Fibroblast of skin of left quadriceps (primary cell): ENCODE data around the gene MACIR.
"Not testable (repeated sequence)": the region's sequence is repeated elsewhere in the genome, so short reads cannot be mapped to it uniquely, and the experiment has no call there.

Experiments used
- DNase-seq, 2 experiments: peaks; one replicate each; pipeline ENCODE4 v3.0.0-alpha.2; 2013; ENCODE audit warnings: low read depth in 2 of 2

Gene MACIR, protein sequence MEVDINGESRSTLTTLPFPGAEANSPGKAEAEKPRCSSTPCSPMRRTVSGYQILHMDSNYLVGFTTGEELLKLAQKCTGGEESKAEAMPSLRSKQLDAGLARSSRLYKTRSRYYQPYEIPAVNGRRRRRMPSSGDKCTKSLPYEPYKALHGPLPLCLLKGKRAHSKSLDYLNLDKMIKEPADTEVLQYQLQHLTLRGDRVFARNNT

DNA sequence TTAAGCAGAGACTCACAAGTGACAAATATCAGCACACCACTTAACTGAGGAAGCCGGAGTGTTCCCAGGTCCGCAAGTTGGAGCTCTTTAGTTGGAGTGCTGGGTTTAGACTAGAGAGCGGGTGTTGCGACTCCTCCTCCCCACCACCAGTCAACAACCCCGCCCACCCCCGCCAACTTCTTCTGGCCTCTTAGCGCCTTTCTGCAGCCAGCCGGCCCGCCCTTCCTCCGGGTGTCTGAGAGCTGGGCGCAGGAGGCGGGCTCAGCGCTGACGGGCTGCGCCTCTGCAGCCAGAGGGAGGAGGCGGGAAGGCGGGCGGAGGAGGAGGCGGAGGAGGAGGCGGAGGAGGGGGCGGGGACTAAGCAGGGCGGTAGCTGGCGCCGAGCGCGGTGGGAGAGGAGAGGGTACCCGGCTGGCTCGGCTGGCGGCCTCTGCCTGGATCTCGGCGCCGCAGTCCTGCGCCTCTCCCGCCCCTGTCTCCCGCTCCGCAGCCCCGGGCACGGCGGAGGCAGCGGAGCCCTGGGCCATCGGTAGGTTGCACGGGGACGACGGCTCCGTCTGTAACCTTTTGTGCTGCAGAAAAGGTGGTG, at the start of gene MACIR:
Gene MACIR, plus strand, starts transcription at position 396 of the 589 bp plus-strand sequence. CDS start 17,157 bp downstream, outside the sequence.
- DNase-seq, result peak; percentile 94 to 96

DNA sequence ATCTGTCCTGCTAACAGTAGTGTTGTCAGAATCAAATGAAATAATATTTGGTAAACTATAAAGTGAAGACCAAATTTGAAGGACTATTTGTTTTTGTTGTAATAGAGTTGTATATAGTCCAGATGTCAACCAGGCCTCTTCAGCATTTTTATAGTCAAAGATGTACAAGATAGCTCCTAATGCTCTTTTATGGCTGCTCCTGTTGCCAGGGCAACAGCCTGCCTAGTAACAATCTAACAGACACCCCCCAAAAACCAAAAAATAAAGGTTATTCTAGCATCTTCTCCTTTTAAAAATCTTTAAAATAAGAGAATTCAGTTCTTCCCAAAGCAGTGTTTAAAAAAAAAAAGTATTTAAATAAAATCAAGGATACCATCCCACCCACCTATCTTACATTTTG, 49.5 kb upstream of the MACIR start:
- DNase-seq, result no peak

DNA sequence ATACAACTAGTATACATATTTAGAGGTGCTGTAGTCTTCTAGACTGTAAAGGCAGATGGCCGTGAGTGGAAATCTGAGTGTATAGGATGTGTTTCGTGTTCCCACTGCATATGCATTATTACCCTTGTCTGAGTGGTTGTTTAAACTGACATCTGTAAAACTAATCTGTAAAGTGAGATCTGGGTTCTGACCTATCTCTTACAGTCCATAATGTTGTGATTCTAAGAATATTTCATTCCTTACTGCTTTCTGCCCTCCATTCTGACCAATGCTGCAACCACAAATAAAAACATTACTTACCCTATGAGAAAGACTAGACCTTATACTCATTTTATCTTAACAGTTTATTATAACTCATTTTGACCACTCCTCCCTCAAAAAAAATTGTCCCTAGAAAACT, 47.6 kb upstream of the MACIR start:
- DNase-seq, result no peak

DNA sequence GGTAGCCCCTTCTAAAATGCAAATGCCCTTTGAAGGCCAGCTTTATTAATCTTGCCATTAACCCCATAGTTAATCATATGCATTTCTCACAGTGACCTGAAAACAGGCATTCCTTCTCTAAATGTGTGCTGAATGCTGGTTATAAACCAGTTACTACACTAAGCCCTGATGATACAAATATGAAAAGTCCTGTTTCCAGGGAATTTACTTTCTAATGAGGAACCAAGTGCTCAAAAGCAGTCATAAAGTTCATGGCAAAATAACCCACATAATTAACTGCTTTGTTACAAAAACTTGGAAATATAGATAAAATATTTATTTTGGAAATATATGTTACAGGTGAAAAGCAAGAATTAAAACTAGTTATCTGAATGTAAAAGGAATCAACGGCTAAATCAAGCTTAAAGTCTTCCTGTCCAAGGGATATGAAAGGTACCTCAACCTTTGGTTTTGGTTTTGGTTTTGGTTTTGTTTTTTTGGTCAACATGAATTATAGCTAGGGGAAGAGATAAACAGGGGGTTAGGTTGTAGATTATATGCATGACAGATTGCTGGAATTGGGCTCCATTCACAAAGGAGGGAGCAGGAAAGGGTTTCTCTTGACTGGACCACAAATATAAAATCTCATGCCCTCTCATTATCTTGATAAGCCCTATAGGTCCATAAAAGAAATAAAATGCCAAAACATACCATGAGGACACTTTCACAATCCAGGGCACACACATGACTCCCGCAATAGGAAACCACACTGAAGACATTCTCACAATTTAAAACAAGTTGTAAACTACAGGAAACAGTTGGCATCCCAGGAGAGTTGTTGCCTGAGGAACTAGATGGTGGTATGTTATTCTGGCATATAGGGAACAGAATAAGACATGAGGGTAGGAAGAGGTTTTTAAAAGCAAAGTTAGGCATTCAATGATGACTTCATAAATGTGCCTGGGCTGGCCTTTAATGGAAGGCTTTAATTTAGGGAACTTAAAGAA, 46.7 kb upstream of the MACIR start:
- no peak for DNase-seq

DNA sequence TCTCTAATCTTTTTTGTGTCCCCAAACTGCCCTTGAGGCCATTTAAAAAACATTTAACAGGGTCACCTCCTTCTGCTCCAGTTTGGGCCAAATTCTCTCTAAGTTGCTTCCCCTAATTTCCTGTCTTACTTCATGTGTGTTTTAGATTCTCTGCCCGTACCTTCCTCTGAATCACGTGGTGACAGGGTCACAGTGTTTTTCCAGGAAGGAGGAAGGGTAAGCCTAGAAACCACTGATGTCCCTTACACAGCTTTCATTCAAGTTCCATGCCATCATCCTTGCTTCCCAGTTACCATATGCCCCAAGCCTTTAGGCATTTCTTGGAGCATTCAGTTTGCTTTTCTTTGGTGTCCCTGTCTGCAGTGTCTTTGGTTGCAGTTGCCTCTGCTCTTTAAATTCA, 42.4 kb upstream of the MACIR start:
- DNase-seq, result no peak

DNA sequence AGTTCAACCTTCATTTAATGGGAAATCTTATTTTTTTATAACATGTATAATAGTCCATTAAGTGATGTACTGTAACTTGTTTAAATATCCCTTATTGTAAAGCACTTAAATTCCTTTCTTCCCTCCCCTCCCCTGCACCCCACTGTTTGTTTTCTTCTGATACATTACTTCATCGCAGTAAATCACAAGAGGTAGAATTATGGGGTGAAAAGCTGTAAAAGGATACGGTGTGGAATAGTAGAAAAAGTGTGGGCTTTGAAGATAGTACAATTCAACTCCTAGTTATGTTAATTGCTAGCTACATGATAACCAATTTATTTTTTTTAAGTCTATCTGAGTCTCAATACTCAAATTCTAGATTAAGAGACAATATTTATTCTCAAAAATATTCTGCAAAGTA, 41.9 kb upstream of the MACIR start:
- no peak for DNase-seq

DNA sequence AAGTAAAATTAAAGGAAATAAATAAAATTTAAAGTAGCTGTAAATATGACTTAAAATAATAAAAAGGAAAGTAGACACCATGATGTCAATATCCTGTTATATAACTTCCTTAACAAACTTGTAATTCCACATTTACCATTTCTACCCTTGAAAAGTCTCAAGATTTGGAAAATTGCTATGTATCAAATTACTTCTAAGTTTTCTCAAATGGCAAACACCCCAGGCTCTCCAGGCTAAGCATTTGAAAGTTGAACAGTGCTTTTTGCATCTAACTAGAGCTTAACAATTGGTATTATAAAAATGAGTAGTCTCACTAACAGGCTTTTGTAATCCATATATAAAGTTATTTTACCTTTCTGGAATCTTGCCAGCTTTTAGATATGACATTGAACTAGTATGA, 41.5 kb upstream of the MACIR start:
- no peak for DNase-seq

DNA sequence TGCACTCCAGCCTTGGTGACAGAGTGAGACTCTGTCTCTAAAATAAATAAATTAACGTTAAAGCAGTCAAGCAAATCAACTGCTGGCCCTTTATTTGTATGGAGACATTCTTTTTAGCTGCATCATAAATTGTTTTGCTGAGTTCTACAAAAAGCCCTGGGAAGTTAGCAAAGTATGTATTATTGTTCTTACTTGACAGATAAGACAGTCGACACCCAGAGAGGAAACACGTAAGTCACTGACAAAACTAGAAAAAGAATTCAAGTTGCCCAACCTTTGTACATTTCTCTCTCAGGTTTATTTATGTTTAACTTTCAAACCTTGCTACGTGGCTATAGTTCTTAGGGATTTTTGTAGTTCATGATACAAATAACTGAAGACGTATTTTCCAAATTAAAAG, 40.4 kb upstream of the MACIR start:
- DNase-seq, result no peak

DNA sequence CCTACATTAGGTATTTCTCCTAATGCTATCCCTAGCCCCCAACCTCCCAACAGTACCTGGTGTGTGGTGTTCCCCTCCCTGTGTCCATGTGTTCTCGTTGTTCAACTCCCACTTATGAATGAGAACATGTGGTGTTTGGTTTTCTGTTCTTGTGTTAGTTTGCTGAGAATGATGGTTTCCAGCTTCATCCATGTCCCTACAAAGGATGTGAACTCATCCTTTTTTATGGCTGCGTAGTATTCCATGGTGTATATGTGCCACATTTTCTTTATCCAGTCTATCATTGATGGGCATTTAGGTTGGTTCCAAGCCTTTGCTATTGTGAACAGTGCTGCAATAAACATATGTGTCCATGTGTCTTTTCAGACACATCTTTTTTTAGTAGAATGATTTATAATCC, 39.5 kb upstream of the MACIR start:
- not testable (repeated sequence) for DNase-seq

DNA sequence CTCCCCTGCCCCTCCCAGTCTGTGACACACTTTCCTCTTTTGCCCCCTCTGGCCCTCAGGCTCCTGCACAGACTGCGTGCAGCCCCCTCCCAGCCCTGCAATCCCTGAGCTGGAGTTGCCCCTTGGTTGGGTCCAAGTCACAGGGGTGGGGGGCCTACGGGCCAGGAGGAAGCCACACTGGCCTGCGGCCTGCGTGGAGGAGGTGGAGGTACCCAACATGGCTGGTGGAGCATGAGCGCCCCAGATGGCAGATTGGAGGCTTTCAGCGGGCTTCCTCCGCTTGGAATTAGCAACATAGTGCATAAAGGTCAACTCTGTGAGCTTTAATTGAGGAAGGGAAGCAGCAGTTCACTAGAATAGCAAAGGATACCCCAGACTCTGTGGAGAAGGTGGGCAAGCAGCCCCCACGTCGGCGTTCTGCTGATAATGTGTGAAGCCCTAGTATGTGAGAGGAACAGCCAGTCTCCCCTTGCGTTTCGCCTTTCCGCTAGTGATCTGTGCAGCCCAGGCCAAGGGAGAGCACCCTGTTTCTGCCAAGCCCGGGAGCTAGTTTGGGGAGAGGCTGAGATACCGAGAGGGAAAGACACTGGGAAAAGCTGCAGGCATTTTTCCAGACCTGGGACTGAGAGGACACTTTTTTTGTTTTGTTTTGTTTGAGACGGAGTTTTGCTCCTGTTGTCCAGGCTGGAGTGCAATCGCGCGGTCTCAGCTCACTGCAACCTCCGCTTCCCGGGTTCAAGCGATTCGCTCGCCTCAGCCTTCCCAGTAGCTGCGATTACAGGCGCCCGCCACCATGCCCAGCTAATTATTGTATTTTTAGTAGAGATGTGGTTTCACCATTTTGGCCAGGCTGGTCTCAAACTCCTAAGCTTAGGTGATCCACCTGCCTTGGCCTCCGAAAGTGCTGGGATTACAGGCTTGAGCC, 35.3 kb upstream of the MACIR start:
- no peak for DNase-seq

DNA sequence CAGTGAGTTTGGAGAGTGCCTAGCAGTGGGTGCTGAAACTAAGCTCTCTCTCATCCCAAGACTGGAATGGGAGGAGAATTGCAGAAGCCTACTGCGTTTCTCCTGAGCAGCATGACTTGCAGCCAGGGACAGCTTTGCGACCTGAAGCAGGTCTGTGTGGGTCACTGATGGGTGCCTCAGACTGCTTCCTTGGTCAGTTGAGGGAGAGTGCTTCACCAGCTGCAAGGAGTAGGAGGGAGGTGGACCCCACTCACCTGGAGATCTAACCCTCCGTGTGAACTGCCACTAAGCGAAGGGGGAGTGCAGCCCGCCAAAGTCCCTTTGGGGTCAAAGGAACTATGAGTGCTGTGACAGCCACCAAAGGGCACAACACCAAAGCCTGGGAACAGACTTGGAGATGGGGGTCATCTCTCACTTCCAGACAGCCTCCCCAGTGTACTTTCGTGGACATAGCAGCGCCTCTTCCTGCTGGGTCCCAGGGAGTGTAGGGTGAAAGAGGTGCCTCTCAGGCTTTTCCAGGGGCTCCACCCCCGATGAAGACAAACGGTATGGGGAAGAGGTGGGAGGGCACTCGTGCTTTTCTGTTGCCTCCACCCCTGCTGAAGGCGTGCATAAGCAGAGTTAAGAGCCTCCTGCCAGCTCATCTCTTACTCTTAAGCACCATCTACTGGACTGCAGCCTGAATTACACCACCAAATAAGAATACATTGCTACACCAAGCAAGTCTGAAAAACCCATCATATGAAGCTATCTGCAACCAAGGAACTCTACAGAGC, 34.3 kb upstream of the MACIR start:
- peak; percentile 36 to 47 for DNase-seq

DNA sequence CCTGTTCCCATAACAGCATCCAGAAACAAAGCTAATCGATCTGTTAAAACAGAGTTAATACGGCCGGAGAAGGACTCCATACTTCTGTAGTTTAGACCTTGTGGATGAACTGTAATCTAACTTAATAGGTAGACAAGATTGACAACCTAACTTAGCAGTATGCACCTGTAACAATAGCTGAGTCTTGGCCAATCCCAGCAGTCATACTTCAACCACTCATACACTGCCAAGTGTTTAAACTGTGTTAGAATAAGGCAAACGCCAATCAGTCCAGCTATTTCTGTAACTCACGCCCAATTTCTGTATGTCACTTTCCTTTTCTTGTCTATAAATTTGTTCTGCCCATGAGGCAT, 33.7 kb upstream of the MACIR start:
- DNase-seq, result no peak

DNA sequence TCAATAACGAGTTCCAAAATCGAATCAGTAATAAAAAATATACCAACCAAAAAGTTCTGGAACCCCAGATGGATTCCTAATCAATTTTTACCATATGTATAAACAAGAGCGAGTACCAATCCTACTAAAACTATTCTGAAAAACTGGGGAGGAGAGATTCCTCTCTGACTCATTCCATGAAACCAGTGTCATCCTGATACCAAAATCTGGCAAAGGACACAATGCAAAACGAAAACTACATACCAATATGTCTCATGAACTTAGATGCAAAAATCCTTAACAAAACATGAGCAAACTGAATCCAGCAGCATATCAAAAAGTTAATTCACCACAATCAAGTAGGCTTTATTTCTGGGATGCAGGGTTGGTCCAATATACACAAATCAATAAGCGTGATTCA, 30.5 kb upstream of the MACIR start:
- DNase-seq, result no peak

DNA sequence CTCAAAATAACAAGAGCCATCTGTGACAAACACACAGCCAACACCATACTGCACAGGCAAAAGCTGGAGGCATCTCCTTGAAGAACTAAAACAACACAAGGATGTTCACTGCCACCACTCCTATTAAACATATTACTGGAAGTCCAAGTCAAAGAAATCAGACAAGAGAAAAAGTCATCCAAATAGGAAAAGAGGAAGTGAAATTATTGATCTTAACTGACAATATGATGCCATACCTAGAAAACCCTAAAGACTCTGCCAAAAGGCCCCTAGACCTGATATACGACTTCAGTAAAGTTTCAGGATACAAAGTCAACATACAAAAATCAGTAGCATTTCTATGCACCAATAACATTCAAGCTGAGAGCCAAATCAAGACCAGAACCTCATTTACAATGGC, 30.0 kb upstream of the MACIR start:
- no peak for DNase-seq

DNA sequence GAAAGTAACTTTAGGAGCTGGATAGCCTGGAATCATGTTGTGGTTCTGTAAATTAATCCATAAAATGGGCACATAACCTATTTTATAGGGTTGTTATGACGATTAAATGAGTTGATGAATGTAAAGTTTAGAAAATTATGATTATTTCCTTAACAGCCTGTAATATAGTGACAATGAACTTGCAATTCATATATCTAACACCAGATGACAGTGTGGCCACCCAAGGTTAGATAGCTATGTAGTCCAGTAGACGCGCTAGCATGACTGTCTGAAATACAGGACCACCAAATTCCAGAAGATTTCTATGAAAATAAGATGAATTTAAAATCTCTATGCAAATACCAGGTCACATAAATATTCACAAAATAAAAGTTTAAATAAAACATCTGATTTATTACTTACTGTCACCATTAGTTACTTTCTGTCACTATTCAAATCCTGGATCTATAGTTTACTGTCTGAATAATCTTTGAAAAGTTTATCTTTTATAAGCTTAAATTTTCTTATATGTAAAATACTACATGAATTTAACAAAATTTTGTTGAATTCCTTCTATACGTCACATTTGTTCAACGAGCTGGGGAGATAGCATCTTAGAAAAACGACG, 26.1 kb upstream of the MACIR start:
- no peak for DNase-seq

DNA sequence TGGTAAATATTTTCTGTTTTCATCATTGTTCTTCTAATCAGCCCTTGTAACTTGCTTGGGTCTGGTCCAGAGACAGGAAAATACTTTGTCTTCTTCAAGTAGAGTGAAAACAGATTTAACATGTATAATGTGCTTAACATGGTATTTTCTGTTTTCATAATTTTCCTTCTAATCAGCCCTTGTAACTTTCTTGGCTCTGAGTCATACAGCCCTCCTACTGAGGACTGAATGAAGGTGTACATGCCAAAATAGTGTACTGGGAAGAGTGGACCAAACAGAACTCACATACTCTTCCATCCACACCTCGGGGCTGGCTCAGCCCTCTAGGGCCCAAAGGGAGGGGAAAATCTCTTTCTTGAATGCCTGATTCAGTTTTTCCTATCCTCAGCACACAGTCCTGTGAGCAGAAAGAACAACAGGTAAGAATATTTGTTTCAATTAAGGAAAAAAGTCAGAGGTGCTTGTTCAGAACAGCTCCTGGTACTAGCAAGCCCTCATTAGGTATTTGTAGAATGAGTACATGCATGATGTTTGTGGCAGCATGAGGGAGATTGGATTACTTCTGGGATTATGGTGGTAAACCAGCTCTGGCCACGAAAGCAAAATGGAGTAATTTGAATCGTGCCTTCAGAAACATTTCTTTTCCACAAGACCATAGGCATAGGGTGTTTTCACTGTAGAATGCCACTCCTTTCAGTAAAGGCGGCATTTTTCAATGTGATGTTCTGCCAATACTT, 24.2 kb upstream of the MACIR start:
- no peak for DNase-seq

DNA sequence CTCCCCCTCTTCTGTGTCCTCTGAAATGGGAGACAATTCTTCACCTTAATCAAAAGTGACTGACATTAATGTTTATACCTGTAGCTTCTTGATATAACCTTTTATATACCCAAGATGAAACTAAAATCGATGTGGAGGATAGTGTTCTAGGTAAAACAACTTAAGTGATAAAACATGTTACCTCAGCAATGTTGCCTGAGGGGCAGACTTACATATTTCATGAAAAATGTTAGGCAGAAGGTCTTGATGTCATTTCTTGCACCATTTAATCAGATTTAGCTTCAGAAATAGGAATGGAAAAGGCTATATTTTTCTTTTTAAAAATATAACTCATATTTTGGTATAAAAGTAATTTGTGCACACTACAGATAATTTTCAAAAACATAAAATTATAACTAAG, 22.7 kb upstream of the MACIR start:
- no peak for DNase-seq

DNA sequence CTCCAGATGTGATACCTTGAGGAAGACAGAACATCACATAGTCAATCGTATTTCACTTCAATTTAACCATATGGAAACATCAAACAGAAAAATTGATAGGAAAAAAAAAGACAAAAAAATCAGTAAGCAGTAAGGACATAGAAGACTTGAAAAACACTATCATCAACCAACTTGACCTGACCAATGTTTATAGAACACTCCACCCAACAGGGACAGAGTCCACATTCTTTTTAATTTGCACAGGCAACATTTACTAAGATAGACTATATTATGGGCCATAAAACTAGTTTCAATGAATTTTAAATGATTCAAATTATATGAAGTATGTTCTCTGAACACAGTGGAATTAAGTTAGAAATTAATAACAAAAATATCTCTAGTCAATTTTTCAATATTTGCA, 20.8 kb upstream of the MACIR start:
- DNase-seq, result no peak

DNA sequence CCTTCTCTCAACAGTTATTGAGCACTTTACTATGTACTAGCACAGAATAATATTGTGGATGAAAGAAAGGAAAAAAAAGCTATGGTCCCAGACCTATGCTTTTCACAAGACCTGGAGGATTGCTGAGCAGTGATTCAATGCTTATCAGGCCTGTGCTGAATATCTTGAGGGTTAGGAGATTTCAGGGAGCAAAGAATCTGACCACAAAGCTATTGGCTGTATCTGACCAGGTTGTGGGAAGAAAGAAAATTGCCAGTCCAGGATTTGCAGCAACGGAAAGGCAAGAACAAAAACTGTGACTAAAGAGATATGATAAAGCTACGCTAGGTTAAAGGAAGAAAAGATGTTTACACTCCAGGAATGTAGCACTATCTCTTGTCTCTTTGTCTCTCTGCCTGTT, 14.9 kb upstream of the MACIR start:
- peak in 1 of 2 experiments; percentile 1 for DNase-seq

DNA sequence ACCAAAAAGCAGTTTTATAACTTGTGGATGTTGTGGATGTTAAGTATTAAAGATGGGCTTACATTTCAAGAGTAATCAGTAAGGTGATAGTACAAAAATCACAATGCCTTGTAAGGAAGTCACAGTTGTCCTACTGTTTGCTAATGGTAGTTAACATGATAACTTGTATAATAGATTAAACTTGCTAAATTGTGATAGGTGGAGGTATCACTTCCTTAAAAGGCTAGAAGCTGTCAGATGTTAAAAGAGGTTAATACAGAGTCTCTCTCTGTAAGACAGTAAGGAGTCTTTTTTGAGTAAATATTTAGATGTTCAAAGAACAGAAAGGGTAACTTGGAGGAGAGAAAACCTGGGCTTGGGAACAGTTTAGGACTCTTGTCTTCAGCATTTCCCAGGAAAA, 14.2 kb upstream of the MACIR start:
- DNase-seq, result no peak
